Adrenal gland (tissue), 12 donors: ENCODE data around the gene CYP26B1. TPM values are rescaled to one million over a fixed set of nuclear protein-coding genes. Genes with fewer than 3 reads are reported as not detected.

ENCODE experiments used
- DNase-seq, 7 donors: peaks; one replicate each; pipeline ENCODE4 v3.0.0-alpha.2; 2019 to 2020
- H3K27ac ChIP-seq, 5 donors: fragments of 200-600 bp; sonication (generic) in 4 of 5; 1 replicate in 3 of 5; 2 replicates in 2 of 5; pipeline versions ENCODE4 v1.5.1 to v1.8.0; 2016 to 2020; ENCODE audit warnings: mild to moderate bottlenecking in 1 of 5
- H3K27me3 ChIP-seq: fragments of 200-600 bp; 2 replicates; pipeline ENCODE4 v1.8.0; 2021
- H3K36me3 ChIP-seq, 2 donors: fragments of 200-600 bp; replicated peaks in 1 of 2; 1 replicate in 1 of 2; 2 replicates in 1 of 2; pipeline versions ENCODE4 v1.5.1 to v1.8.0; 2018 to 2022
- H3K4me1 ChIP-seq, 2 donors: fragments of 200-600 bp; replicated peaks in 1 of 2; 1 replicate in 1 of 2; 2 replicates in 1 of 2; pipeline versions ENCODE4 v1.5.1 to v1.8.0; 2018 to 2021
- H3K4me3 ChIP-seq, 4 donors: fragments of 200-600 bp; sonication (generic) in 3 of 4; one replicate each; pipeline ENCODE4 v1.5.1; 2016 to 2018
- H3K9me3 ChIP-seq, 3 donors: fragments of 200-600 bp; sonication (generic) in 1 of 3; replicated peaks in 1 of 3; 1 replicate in 2 of 3; 2 replicates in 1 of 3; pipeline versions ENCODE4 v1.5.1 to v1.8.0; 2016 to 2021
- CTCF ChIP-seq, 6 experiments: fragments of 450-650 bp in 4 of 6; fragments of 200-600 bp in 2 of 6; sonication (generic) in 1 of 6; IDR thresholded peaks; 1 replicate in 5 of 6; 2 replicates in 1 of 6; pipeline versions ENCODE4 v1.5.1 to v1.8.0; 2016 to 2021; ENCODE audit warnings: antibody characterized with exemption in 6 of 6, mild to moderate bottlenecking in 2 of 6, moderate library complexity in 1 of 6
- POLR2A ChIP-seq, 2 donors: fragments of 450-650 bp; IDR thresholded peaks; one replicate each; pipeline ENCODE4 v1.6.1; 2017; ENCODE audit warnings: antibody characterized with exemption in 2 of 2, mild to moderate bottlenecking in 2 of 2, moderate library complexity in 1 of 2
- WGBS, 4 donors: extraction: QIAGEN DNeasy Blood & Tissue Kit in 2 of 4; methylation state at CpG; one replicate each; pipeline versions ENCODE4 v1.1.5 to v1.1.7; 2013 to 2017; 5-methylcytosine and 5-hydroxymethylcytosine counted together
- intact Hi-C, 2 donors: fragments of 100-400 bp; cut with DNase I; formaldehyde crosslinking; loops; one replicate each; pipeline versions ENCODE4 v1.14.1 to v1.15.0; 2022 to 2023
- polyA plus RNA-seq, 3 donors: library from polyadenylated mRNA; stranded (reverse); fragments of 200-250 nt in 2 of 3; fragments of 350-450 nt in 1 of 3; fragmentation: Illumina TruSeq in 1 of 3; extraction: RNeasy Lipid Tissue Mini Kit (QIAGEN cat#74804) in 1 of 3; gene quantifications; one replicate each; pipeline ENCODE4 v1.2.3, GENCODE V29; 2013 to 2014
- total RNA-seq, 9 donors: library from RNA; depleted of rRNA in 4 of 9; stranded (reverse); fragments of >200 nt in 4 of 9; fragments of 120-200 nt in 1 of 9; fragmentation: NEBNext Ultra II Directional in 1 of 9; extraction: Animal tissue kit (Norgen Biotek cat#: 25700) in 1 of 9; gene quantifications; one replicate each; pipeline versions ENCODE4 v1.1.0 to v1.2.4, GENCODE V29; 2013 to 2023
- donor health status: healthy with polysubstance abuse.
- donor health status: Bipolar disorder and iron deficiency.
- donor health status: DM: yes; HTN: yes; CAD: no.
- donor health status: DM: no; HTN: no; CAD: no.
- donor health status: DM: no; HTN: no; CAD: no.
- donor health status: DM: yes; HTN: yes; CAD: no.

The CYP26B1 gene
- total and polyA plus RNA-seq, 12 donors: 0.53 to 30.3 (median 10.7) TPM

- H3K9me3 ChIP-seq: no peaks in the 10 kb centered on the region
- no peak overlapping the region for H3K4me3 ChIP-seq
- H3K36me3 ChIP-seq: no peaks in the 10 kb centered on the region
- H3K27ac ChIP-seq: no peak overlapping the region
- intact Hi-C loops: no loop called here
- TF ChIP-seq CTCF (IDR thresholded peaks at IDR 0.05) (no peak), POLR2A (IDR thresholded peaks at IDR 0.05) (no peak)
- no peaks in the 10 kb centered on the region for H3K27me3 ChIP-seq
- 88 to 95% (median 92%) methylated on average over 8 of the region's 8 CpGs for WGBS, 4 donors
- no peak for DNase-seq
- no peaks in the 10 kb centered on the region for H3K4me1 ChIP-seq
Observed at GRCh38 chr2:72109904-72110303, 37.8 kb downstream of the CYP26B1 start.

- Histone ChIP-seq H3K9me3 (no peaks in the 10 kb centered on the region), H3K27me3 (no peaks in the 10 kb centered on the region), H3K4me3 (no peak overlapping the region), H3K4me1 (no peaks in the 10 kb centered on the region), H3K27ac (no peak overlapping the region), H3K36me3 (no peaks in the 10 kb centered on the region)
- DNase-seq: no peak
- WGBS, 4 donors: 68 to 88% (median 76%) methylated on average over 3 of the region's 3 CpGs
- TF ChIP-seq POLR2A (IDR thresholded peaks at IDR 0.05): no peak
- no peak for TF ChIP-seq CTCF (IDR thresholded peaks at IDR 0.05)
- intact Hi-C loops: no loop called here
Observed at GRCh38 chr2:72109291-72109690, 38.4 kb downstream of the CYP26B1 start.

GRCh38 chr2:72108121-72108520, 39.5 kb downstream of the CYP26B1 start:
- no peaks in the 10 kb centered on the region for H3K4me1 ChIP-seq
- TF ChIP-seq POLR2A (IDR thresholded peaks at IDR 0.05) (no peak), CTCF (IDR thresholded peaks at IDR 0.05) (no peak)
- no peaks in the 10 kb centered on the region for H3K9me3 ChIP-seq
- no peak overlapping the region for H3K27ac ChIP-seq
- no peaks in the 10 kb centered on the region for H3K27me3 ChIP-seq
- H3K4me3 ChIP-seq: no peak overlapping the region
- no peak for DNase-seq
- intact Hi-C loops: no loop called here
- 66 to 75% (median 71%) methylated on average over 3 of the region's 3 CpGs for WGBS, 4 donors
- H3K36me3 ChIP-seq: no peaks in the 10 kb centered on the region

GRCh38 chr2:72106978-72107377, 40.7 kb downstream of the CYP26B1 start:
- TF ChIP-seq CTCF (IDR thresholded peaks at IDR 0.05): no peak
- TF ChIP-seq POLR2A (IDR thresholded peaks at IDR 0.05): no peak
- H3K36me3 ChIP-seq: no peaks in the 10 kb centered on the region
- peaks cover 0 to 4% (median 0%) of the 10 kb centered on the region in 3 donors for H3K9me3 ChIP-seq
- no peaks in the 10 kb centered on the region for H3K27me3 ChIP-seq
- H3K4me3 ChIP-seq: no peak overlapping the region
- no peak for DNase-seq
- no peaks in the 10 kb centered on the region for H3K4me1 ChIP-seq
- no peak overlapping the region for H3K27ac ChIP-seq
- WGBS, 4 donors: 75 to 81% (median 76%) methylated on average over 4 of the region's 4 CpGs
- intact Hi-C loops: no loop called here
